ENCODE data around the gene PRKRA. TPM values are rescaled to one million over a fixed set of nuclear protein-coding genes. Genes with fewer than 3 reads are reported as not detected.

PRKRA gene
- total and polyA plus RNA-seq, 9 of the 15 experiments (the other 6 are each of a cell fraction or from before 2014, with no cell fraction given), result 14.1 to 78.1 (median 52.3) TPM

- no peak for TF ChIP-seq ZNF407 (IDR thresholded peaks at IDR 0.05; ENCODE audit: low read depth)
- TF ChIP-seq PKNOX1 (IDR thresholded peaks at IDR 0.05), result peak; percentile 61; the same call in 1 of the 2 replicates
- peak; percentile 93 for TF ChIP-seq CBFA2T2 (conservative IDR thresholded peaks at IDR 0.05)
- peak; percentile 95 for TF ChIP-seq DPF2 (IDR thresholded peaks at IDR 0.05)
- no peak for TF ChIP-seq ZNF583 (CRISPR knock-in tag; IDR thresholded peaks at IDR 0.05)
- peak; percentile 79 for TF ChIP-seq STAT5A (IDR thresholded peaks at IDR 0.05; ENCODE audit: borderline replicate concordance, low read length)
- TF ChIP-seq ARID3A (IDR thresholded peaks at IDR 0.05; ENCODE audit: borderline replicate concordance, low read depth, low read length), result peak; percentile 94
- TF ChIP-seq BRCA1 (IDR thresholded peaks at IDR 0.05), result no peak
- TF ChIP-seq BRCA1 (CRISPR knock-in tag; IDR thresholded peaks at IDR 0.05), result no peak
- TF ChIP-seq NCOR1 (IDR thresholded peaks at IDR 0.05), result peak; percentile 85
- TF ChIP-seq ZEB2 (IDR thresholded peaks at IDR 0.05), result peak; percentile 45; the same call in 1 of the 2 replicates
- TF ChIP-seq CHAMP1 (IDR thresholded peaks at IDR 0.05), result 0 out of 2 replicates have a peak, but pooled peaks have one; percentile 14
- peak; percentile 82 for TF ChIP-seq TAL1 (IDR thresholded peaks at IDR 0.05)
- peak; percentile 84; the same call in 1 of the 2 replicates for TF ChIP-seq EP300 (IDR thresholded peaks at IDR 0.05; ENCODE audit: low read length)
- peak; percentile 26 for TF ChIP-seq DACH1 (IDR thresholded peaks at IDR 0.05; ENCODE audit: partially characterized antibody)
- peak; percentile 53; the same call in 1 of the 2 replicates for TF ChIP-seq MEF2A (IDR thresholded peaks at IDR 0.05; ENCODE audit: control insufficient read depth, low read depth, low read length)
- peak; percentile 79 for TF ChIP-seq HDAC2 (IDR thresholded peaks at IDR 0.05)
- peak in 1 of 2 experiments; percentile 84; a peak in 2 of 4 replicates for TF ChIP-seq TRIM24 (IDR thresholded peaks at IDR 0.05)
These were observed 49.0 kb downstream of the PRKRA start (continued) for GRCh38 chr2:178401994-178402437.

Measured in K562 (cell line).